AG04450 (cell line): ENCODE results near the gene DUSP12. TPM values are rescaled to one million over a fixed set of nuclear protein-coding genes. Genes with fewer than 3 reads are reported as not detected.
A peak's percentile ranks its signal among the peaks of the same experiment; 100 is the strongest.

Experiments
- CTCF ChIA-PET: fragments of 300-600, 350-600 bp; formaldehyde crosslinking; extraction: SDS; loops from one replicate; lab custom pipeline; 2022; ENCODE audit warnings: antibody characterized with exemption, inconsistent platforms; lab: Charles Lee
- POLR2A ChIA-PET: fragments of 350-600 bp; formaldehyde crosslinking; extraction: SDS; loops from one replicate; lab custom pipeline; 2021; ENCODE audit warnings: antibody characterized with exemption, inconsistent platforms; lab: Yijun Ruan, JAX
- DNase-seq: peaks from one replicate; pipeline ENCODE4 v3.0.0-alpha.2; 2011; ENCODE audit warnings: low read depth, low spot score
- H3K27ac ChIP-seq: one replicate; pipeline ENCODE4 v1.5.1; 2012; ENCODE audit warnings: low read depth, low read length, control low read depth
- H3K27me3 ChIP-seq: one replicate; pipeline ENCODE4 v1.6.0; 2012; ENCODE audit warnings: low read length; ENCODE audit not compliant: control insufficient read depth, insufficient read depth
- H3K4me3 ChIP-seq: 2 replicates; pipeline ENCODE4 v1.5.1; 2011; ENCODE audit warnings: mild to moderate bottlenecking, low read depth, low read length, control low read depth
- H3K9me3 ChIP-seq: 2 replicates; pipeline ENCODE4 v1.5.1; 2012; ENCODE audit warnings: low read length; ENCODE audit not compliant: control insufficient read depth, insufficient read depth
- CTCF ChIP-seq: IDR thresholded peaks from 2 replicates; pipeline ENCODE4 v1.5.1; 2011; ENCODE audit warnings: low read depth, low read length, control low read depth, inconsistent platforms
- polyA plus RNA-seq: library from polyadenylated mRNA; depleted of rRNA; stranded (reverse); fragments of >200 nt; gene quantifications from 2 replicates; pipeline ENCODE4 v1.2.3, GENCODE V29; 2011

The DUSP12 gene
- polyA plus RNA-seq, 1 experiment, result 41.1 TPM

GRCh38 chr1:161706482-161707347 lies 42.9 kb upstream of the DUSP12 start, which contains the start of gene FCRLA:
Gene FCRLA (plus strand): TSS chr1:161707229. CDS start chr1:161707265, 36 bp downstream.
- H3K4me3 ChIP-seq, result no peak within 1 kb of the TSS
- H3K9me3 ChIP-seq, result 0 out of 2 replicates have a peak, but pooled peaks cover 4% of the 10 kb centered on the region
- H3K27ac ChIP-seq, result peak within 1 kb of the TSS; percentile 90
- no peaks in the 10 kb centered on the region for H3K27me3 ChIP-seq
- DNase-seq, result peak; percentile 70
- ChIA-PET CTCF (interaction anchor here (1.0 to 1.1 kb wide), 2 partner anchors 20 to 32 kb away, joined by 3 read pairs; no protein-coding TSS in a partner anchor), POLR2A (interaction anchor here (0.6 kb wide), 1 partner anchor 22 kb away, joined by 7 read pairs; no protein-coding TSS in a partner anchor)
- TF ChIP-seq CTCF, result no peak

- no peaks in the 10 kb centered on the region for H3K27me3 ChIP-seq
- no peak for TF ChIP-seq CTCF
- no peak for DNase-seq
- H3K4me3 ChIP-seq, result no peak overlapping the region
- ChIA-PET CTCF (interaction anchor here (1.0 kb wide), 1 partner anchor 19 kb away, joined by 3 read pairs; no protein-coding TSS in a partner anchor), POLR2A (no interaction called here)
- H3K9me3 ChIP-seq, result 0 out of 2 replicates have a peak, but pooled peaks cover 4% of the 10 kb centered on the region
- H3K27ac ChIP-seq, result no peak overlapping the region
Observed at GRCh38 chr1:161707503-161707902, 42.1 kb upstream of the DUSP12 start.

GRCh38 chr1:161709373-161709772 lies 40.2 kb upstream of the DUSP12 start:
- Histone ChIP-seq H3K9me3 (0 out of 2 replicates have a peak, but pooled peaks cover 4% of the 10 kb centered on the region), H3K27ac (no peak overlapping the region), H3K4me3 (no peak overlapping the region), H3K27me3 (no peaks in the 10 kb centered on the region)
- ChIA-PET POLR2A (no interaction called here), CTCF (no interaction called here)
- TF ChIP-seq CTCF, result no peak
- no peak for DNase-seq

- POLR2A ChIA-PET, result no interaction called here
- Histone ChIP-seq H3K27me3 (no peaks in the 10 kb centered on the region), H3K4me3 (no peak overlapping the region), H3K9me3 (0 out of 2 replicates have a peak, but pooled peaks cover 4% of the 10 kb centered on the region), H3K27ac (no peak overlapping the region)
- no peak for DNase-seq
- no peak for TF ChIP-seq CTCF
- CTCF ChIA-PET, result no interaction called here
Observed at GRCh38 chr1:161710560-161710959, 39.0 kb upstream of the DUSP12 start.
